Measurements from ENCODE around the gene GON4L.
A peak's percentile ranks its signal among the peaks of the same experiment; 100 is the strongest.

Gene GON4L

GRCh38 chr1:155856975-155857930 is at the start of gene GON4L (continued):
- TF ChIP-seq PRDM2 (tag by site-specific recombination; IDR thresholded peaks at IDR 0.05; ENCODE audit: borderline replicate concordance): no peak
- TF ChIP-seq ZNF692 (tag by site-specific recombination; IDR thresholded peaks at IDR 0.05): peak; percentile 61; the same call in 1 of the 2 replicates
- no peak for TF ChIP-seq ZNF239 (tag by site-specific recombination; IDR thresholded peaks at IDR 0.05)
- TF ChIP-seq KLF9 (tag by site-specific recombination; IDR thresholded peaks at IDR 0.05; ENCODE audit: low read depth): 0 out of 2 replicates have a peak, but pooled peaks have one; percentile 7
- TF ChIP-seq ZBTB8A (tag by site-specific recombination; IDR thresholded peaks at IDR 0.05): peak; percentile 38; the same call in 1 of the 2 replicates
- TF ChIP-seq ZNF24 (tag by site-specific recombination; IDR thresholded peaks at IDR 0.05): peak; percentile 31; the same call in 1 of the 2 replicates
- peak; percentile 99 for TF ChIP-seq HIC1 (tag by site-specific recombination; IDR thresholded peaks at IDR 0.05)
- 0 out of 2 replicates have a peak, but pooled peaks have one; percentile 47 for TF ChIP-seq ZFP37 (tag by site-specific recombination; IDR thresholded peaks at IDR 0.05)
- no peak for TF ChIP-seq ZNF768 (tag by site-specific recombination; IDR thresholded peaks at IDR 0.05)
- TF ChIP-seq SP2 (tag by site-specific recombination; IDR thresholded peaks at IDR 0.05): peak; percentile 86
- TF ChIP-seq YY1 (tag by site-specific recombination; IDR thresholded peaks at IDR 0.05): peak; percentile 78; the same call in 1 of the 2 replicates
- TF ChIP-seq ELK4 (IDR thresholded peaks at IDR 0.05; ENCODE audit: borderline replicate concordance, low read depth, low read length): peak; percentile 49; the same call in 1 of the 2 replicates
- no peak for TF ChIP-seq ZNF133 (tag by site-specific recombination; IDR thresholded peaks at IDR 0.05)
- TF ChIP-seq ZNF571 (tag by site-specific recombination; IDR thresholded peaks at IDR 0.05): no peak
- TF ChIP-seq ZNF335 (tag by site-specific recombination; conservative IDR thresholded peaks at IDR 0.05): peak; percentile 100
- 0 out of 2 replicates have a peak, but pooled peaks have one; percentile 30 for TF ChIP-seq ZNF610 (tag by site-specific recombination; IDR thresholded peaks at IDR 0.05; ENCODE audit: borderline replicate concordance)
- TF ChIP-seq ZNF266 (tag by site-specific recombination; IDR thresholded peaks at IDR 0.05; ENCODE audit: low read depth): no peak
- TF ChIP-seq OSR2 (tag by site-specific recombination; IDR thresholded peaks at IDR 0.05): 0 out of 2 replicates have a peak, but pooled peaks have one; percentile 25
- 0 out of 2 replicates have a peak, but pooled peaks have one; percentile 14 for TF ChIP-seq EGR2 (tag by site-specific recombination; IDR thresholded peaks at IDR 0.05; ENCODE audit: low read depth)
- TF ChIP-seq SCRT2 (tag by site-specific recombination; IDR thresholded peaks at IDR 0.05): peak; percentile 66
- TF ChIP-seq ZNF707 (tag by site-specific recombination; IDR thresholded peaks at IDR 0.05): no peak
- 0 out of 2 replicates have a peak, but pooled peaks have one; percentile 16 for TF ChIP-seq ZNF639 (tag by site-specific recombination; IDR thresholded peaks at IDR 0.05)

Data from HEK293 (cell line).